Activated CD4-positive, alpha-beta T cell treated with anti-CD3 and anti-CD28 coated beads for 48 hours (primary cell): ENCODE results near the gene GPC1.

Source experiments
- DNase-seq: peaks from one replicate; pipeline ENCODE4 v3.0.0-alpha.2; 2020

Gene GPC1

DNA sequence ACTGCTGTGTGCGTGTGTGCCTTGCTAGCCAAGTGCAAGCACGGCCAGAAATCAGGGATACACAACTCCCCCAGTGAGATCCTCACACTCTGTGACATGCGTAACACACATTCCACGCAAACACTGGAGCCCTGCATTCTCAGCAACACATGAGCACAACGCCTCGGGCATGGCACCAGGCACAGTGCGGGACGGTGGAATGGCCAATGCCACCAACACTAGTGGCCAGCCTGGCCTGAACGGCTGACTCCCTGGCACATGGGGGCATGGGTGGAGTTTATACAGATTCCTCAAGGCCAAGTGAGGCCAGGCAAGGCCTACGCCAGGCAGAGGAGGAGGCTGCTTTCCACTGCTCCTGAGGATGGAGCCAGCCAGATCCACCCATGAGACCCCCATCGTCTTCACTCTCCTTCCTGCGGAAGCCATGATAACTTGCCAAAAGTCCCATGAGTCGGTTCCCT, 66.1 kb downstream of the GPC1 start:
- no peak for DNase-seq

DNA sequence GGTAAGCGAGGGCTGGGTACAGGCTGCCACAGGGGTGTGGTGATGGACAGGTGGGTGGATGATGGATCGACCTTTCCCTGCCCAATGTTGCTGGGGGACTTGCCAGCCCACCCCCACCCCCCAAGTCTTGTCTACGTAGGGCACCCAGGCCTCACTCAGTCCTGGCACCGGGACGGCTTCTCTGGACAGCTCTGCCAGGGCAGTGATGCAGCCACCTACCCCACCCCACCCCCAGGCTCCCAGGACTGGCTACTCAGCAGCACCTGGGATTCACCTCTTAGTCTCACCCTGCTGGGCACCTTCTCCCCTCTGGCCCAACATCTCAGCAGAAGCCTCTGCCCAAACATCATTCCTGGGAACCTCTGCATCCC, 66.6 kb downstream of the GPC1 start:
- DNase-seq: no peak

DNA sequence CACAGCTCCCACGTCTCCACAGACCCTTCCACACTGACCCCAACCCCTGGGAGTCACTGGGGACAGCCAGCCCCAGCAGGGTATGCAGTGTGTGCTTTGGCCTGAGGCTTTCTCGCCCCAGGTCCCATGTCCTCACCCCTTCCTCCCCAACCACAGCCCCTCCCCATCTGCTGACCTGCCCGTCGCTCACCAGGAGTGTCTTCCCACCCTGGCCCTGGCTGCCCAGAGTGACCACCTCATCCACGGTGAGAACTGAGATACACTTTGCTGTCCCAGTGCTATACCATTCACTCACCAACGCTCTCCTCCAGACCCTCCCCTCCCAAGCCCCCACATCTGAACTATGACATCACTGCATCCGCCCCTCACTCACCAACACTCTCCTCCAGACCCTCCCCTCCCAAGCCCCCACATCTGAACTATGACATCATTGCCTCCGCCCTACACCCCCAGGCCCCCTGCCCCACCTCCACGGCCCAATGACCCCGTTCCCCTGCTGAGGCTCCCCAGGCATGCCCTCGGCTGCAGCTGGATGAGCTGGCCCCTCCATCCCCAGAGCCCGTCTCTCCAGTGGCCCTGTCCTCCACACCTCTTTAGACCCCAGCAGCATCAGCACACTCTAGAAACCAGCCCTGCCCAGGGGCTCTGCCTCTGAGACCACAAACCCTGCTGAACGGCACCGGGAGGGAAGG, 67.1 kb downstream of the GPC1 start:
- DNase-seq: no peak

DNA sequence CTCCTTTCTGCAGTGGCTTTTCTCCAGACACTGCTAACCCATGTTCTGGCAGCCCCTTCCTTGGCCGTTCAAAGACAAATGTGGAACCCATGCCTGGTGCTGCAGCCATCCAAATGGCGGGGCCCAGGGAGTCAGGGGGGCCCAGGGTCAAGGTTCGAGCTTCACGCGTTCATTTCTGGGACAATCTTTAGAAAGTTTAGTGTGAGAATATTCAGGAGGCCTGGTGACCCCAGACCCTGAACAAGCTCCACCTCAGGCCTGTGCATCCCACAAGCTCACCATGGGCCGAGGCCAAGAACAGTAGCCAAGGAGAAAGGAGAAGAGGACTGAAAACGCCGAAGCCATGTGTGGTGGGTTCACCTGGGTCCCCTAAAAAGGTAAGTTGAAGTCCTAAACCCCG, 67.9 kb downstream of the GPC1 start:
- DNase-seq: no peak

DNA sequence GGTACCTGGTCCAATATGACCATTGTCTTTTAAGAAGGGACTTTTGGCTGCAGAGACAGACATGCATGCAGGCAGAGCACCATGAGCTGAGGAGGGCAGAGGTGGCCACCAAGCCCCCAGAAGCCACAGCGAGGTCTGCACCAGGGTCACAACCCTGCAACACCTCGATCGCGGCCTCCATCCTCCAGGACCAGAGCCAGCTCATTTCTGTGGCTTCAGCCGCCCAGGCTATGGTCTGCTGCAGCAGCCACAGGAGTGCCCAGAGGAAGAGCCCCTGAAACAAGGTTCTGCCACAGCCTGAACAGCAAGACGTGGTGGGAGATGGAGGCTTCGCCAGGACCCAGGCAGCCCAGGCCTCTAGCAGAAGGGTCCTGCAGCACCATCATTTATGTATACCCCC, 68.4 kb downstream of the GPC1 start:
- DNase-seq: no peak

DNA sequence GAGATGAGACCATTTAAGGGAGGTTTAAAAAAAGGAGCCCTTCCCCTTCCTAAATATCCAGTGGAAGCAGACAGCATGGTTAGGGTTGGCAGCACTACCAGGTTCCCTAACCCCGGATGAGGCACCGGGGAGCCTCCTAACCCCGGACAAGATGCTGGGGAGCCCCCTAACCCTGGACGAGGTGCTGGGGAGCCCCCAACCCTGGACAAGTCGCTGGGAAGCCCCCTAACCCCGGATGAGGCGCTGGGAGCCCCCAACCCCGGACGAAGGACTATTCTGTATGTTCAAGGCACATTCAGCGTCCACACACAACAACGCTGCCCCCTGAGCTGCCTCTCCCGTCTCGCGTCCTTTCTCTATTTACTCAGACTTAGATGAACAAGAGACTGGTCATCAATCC, 70.4 kb downstream of the GPC1 start:
- DNase-seq: no peak

DNA sequence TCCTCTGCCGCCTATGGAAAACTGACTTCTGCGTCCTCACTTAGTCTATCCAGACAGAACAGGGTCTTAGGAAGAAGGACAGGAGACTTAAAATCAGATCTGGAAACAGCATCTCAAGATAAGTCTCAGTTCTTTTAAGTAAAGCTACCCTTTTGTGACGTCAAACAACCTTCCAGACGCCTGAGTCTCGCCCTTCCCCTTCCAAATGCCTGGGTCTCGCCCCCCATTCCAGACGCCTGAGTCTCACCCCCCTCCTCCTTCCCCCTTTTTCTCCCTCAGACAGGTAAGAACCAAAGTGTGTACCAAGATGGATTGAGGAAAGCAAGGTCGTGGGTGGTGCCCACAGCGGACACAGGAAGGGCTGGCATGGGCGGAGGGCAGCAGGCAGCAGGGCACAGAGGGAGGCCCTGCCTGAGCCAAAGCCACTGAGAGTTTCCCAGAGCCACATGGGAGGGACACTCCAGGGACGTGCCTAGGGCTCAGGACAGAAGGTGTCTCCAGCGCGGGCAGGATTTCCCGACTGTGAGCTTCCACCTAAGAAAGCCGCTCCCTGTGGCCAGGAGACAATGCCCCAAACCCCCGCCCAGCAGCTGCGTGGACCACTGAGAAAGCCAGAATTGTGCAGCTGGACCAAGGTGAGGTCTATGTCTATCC, 71.1 kb downstream of the GPC1 start:
- DNase-seq: no peak

DNA sequence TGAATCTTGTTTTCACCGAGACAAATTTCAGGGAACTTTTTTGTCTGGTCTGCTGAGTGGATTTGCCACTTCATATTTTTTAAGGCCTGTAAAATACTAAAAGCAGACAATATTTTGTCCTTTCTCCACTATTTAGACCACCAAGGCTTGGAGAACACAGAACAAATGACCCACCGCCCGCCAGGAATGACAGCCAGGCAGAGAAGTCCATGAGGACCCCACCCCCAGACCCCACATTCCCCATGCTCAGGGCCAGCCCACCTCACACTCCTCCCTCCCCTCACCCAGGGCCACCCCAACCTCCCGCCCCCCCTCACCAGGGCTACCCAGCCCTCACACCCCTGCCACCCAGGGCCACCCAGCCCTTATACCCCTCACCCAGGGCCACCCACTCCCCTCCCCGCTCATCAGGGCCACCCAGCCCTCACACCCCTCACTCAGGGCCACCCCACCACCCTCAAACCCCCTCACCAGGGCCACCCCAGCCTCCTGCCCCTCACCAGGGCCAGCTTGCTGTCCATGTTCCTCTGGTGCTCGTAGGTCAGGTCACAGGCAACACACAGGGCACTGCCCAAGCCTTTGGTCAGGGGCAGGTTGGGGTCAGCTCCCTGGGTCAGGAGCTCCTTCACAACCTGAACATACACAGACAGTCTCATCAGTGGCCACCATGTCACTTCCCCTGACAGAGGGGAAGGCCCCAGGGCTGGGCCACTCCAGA, 71.8 kb downstream of the GPC1 start:
- no peak for DNase-seq

DNA sequence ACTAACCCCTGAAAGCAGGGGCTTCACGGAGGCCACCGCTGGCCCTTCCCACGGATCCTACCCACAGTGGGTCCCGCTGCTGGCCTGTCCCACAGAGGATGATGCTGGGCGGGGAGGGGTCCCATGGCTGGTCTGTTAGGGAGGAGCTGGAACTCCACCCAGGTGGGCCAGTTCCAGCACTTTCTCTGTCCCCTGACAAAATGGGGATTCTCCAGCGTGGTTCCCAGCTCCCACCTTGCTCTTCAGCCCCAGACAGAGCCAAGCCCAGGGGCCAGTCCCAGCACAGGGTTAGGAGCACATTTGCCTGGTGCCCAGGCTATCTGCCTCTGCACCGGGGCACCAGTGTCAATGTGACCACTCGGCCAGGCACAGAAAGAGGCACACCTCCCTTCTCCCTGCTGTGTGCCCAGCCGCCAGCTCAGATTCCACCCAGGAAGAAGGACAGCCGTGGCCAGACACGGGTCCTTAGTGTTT, 72.4 kb downstream of the GPC1 start:
- no peak for DNase-seq

DNA sequence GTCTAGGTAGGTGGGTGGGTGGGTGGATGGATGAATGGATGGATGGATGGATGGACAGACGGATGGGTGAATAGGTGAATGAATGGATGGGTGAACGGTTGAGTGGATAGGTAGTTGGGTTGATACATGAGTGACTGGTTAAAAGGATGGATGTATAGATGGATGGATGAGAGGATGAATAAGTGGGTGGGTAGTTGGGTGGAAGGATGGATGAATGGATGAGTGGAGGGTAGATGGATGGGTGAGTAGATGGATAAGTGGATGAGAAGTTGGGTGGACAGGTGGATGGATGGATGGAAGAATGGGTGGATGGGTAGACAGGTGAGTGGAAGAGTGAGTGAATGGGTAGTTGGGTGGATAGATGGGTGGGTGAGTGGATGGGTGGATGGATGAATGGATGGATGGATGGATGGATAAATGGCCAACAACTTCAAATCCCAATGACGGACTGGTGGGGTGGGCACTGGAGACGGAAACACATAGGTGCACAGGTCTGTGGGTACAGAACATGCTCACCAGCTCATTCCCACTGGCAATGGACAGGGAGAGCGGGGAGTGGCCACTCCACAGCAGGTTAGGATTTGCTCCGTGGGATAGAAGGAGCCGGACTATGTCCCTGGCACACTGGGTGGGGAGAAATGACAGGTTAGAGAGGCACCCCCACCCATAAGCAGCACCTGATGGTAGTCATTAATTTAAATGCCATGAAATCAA, 73.5 kb downstream of the GPC1 start:
- no peak for DNase-seq

DNA sequence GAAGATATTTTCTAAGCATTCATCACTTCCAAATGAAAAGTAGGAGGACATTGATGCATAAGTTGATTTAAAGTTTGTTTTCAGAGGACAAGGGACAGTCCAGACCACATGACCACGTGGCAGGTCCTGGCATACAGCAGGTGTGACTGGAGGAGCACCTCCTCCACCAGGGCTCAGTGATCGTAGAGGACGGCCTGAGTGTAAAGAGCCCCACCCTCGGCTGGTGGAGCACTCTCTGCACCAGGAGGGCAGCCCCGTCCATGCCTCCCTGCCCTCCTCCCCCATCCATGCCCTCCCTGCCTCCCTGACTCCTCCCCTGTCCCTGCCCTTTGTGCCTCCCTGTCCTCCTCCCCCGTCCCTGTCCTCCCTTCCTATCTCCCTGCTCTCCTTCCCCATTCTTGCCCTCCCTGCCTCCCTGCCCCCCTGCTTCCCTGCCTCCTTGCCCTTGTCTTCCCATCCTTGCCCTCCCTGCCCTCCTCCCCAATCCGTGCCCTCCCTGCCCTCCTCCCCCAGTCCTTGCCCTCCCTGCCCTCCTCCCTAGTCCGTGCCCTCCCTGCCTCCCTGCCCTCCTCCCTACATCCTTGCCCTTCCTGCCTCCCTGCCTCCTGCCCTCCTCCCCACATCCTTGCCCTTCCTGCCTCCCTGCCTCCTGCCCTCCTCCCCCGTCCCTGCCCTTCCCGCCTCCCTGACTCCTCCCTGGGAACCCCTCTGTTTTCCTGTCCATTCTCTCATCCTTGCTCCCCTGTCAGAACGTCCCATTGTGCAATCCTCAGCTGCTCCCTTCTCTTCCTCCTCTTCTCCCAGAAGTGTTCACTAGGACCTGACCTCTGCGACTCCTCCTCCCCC, 74.4 kb downstream of the GPC1 start:
- DNase-seq: no peak

DNA sequence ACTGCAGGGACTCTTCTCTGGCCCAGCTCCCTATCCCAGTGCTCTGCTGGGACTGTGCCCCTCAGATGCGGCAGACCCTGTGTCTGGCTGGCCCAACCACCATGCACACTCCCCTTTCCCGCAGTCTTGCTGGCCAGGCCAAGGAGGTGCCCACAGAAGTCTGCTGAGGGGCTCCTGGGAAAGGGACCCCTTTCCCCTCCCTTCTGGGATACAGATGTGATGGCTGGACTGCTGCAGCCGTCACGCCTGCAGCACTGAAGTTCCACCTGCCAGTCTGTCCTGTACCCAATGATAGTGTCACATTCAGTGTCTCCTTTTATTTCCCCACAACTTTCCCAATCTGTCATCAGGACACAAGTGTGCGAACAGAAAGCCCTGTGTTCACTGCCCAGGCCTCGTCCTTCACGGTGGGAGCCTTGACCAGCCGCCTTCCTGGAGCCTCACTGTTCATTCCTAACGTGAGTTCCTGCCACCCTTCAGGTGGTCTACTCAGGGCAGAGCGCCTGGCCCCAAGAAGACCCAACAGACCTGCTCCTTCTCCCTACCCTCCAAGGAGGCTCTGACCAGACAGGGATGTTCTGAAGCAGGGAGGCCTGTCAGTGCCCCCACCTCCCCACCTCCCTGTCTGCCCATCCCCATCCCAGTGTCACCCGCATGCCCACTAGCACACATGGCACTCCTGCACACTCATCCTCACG, 75.2 kb downstream of the GPC1 start:
- no peak for DNase-seq

DNA sequence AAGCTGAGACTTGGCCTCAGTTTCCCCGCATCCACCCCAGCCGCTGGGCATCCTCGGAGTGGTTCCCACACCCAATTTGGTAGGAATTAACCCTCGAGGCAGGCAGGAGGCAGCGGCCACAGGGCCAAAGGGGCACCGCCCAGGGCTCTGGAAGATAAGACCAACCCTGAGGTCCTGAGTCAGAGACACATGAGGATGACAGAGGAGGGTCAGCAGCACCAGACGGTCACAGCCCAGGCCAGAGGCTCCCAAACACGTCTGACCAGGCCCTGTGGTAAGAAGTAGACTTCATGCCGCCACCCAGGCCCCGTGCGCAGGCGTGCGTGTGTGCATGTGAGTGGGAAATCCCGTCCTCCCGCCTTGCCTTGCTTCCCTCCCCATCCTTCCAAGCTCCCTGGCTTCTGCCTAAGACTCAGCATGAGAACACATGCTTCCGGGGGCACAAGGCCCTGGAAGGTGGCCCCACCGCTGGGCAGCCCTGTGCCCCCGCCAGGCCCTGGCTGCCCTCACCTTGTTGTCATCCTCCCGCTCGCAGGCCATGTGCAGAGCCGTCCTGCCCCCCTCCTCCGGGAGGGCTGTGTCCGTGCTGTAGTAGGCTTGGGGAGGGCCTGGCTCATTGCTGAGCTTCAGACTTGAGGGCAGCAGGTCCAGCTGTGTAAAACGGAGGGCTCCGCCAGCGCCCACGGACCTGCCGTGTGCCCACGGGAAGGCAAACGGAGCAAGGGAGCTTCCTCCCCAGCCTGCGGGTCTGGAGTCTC, 76.1 kb downstream of the GPC1 start:
- no peak for DNase-seq

DNA sequence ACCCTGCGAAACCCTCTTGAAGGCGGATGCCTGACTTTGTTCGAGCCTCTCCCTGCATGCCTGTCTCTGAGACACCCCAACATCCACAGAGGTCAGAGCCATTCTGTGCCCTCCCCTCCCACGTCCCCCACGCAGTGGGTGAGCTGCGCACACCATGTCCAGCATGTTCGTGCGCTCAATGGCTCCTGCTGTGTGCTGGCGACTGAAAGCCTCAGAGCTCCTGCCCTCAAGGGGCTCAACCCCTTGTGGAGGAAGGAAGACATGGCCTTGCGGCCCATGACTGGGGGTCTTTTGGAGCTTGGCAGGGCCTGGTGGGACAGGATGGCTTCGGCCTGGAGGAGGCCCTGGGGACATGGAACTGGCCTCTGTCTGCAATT, 76.6 kb downstream of the GPC1 start:
- DNase-seq: no peak

DNA sequence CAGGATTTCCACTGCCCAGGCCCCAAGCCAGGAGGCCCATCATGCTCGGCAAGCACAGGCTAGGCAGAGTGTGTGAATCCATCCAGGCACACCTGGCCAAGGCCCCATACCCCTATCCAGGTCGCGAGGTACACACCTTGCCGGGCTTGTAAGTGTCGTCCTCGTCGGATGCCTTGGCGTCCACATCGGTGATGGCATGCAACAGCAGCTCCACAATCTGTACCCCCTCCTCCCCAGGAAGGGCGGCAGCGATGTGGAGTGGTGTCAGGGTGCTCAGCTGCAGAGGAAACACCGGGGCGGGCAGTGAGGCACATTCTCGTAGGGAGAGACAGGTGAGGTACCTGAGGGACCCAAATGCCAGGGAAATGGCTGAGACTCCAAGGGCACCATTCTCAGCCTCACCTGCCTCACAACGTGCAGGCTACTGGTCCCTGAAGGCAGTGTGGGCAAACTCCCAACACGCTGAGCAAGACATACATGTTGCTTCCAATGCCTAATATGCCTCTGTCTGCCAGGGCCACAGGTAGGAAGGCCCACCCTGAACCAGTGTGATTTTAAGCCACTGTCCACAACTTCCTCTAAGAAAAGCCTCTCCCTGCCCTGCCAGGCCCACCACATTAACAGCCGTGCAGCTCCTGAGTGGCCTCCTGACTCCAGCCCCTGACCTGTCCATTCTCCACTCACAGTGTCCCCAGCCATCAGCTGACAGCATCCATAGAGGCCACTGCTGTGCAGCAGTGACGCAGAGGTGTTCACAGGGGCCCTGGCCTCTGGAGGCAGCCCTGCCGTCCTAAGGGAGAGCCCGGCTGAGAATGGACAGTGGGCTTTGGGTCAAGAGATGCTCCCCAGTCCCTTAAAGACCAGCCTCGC, 77.4 kb downstream of the GPC1 start:
- DNase-seq: no peak

DNA sequence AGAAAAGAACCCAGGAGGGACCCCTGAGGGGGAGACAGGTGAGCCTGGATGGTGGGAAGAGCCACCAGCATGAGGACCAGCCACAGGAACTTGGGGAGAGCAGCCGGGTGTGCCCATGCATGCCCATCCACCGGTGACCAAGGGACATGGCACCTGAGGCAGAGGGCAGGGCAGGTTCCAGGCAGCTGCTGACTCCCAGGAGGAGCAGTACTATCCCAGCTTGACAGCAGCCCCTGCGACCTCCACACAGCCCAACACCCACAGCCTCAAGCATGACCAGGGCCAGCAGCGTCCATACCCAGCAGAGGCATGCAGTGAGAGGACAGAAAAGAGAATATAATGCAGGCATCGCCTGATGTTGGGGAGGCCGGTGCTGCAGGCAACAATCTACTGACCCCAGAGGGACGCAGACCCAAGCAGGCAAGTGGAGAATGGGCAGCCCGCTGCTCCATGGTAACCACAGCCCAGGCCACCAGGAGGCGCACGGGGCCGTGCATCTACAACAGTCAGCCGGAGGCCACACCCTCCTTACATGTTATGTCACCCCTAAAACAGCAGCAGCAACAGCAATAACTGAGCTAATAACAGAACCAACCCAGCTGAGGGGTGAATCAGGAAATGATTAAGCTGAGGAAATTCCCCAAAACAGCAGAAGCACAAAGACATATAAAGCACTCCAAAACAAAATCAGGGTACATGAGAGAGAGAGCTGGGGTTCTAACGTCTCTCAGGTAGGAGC, 78.3 kb downstream of the GPC1 start:
- peak; percentile 89 for DNase-seq

DNA sequence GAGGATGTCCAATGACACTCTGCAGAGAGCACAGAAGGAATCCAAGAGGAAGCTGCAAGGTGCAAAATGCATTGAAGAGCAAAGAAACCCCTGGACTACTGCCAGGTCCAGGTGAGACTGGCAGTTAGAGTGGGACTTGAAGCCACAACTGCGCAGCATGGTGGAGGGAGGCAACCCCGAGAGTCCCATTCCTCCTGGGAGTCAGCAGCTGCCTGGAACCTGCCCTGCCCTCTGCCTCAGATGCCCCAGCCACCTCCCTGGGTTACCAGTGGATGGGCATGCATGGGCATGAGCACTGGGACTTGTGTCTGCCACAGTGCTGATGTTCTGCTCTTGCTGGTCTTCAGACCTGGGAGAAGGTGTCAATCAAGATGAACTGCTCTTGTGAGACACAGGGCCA, 79.2 kb downstream of the GPC1 start:
- no peak for DNase-seq

DNA sequence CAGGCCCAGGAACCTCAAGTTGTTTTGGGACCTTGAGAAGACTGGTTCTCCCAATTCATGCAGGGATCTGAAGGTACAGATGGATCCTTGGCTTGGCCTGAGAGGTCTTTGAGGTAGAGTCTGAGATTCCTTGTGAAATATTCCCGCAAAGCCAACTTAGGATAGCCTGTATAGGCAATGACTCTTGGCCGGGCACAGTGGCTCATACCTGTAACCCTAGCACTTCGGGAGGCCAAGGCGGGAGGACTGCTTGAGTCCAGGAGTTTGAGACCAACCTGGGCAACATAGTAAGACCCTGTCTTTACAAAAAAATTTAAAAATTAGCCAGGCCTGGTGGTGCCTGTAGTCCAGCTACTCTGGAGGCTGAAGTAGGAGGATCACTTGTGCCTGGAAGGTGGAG, 81.9 kb downstream of the GPC1 start:
- no peak for DNase-seq
